Peyer's patch (tissue), 4 donors: ENCODE data around the gene BMPR1B. TPM values are rescaled to one million over a fixed set of nuclear protein-coding genes. Genes with fewer than 3 reads are reported as not detected.

Experiments
- DNase-seq, 3 donors: peaks; one replicate each; pipeline ENCODE4 v3.0.0-alpha.2; 2017 to 2019
- H3K27ac ChIP-seq, 4 donors: fragments of 200-600 bp; sonication (generic); one replicate each; pipeline ENCODE4 v1.5.1; 2016 to 2019
- H3K27me3 ChIP-seq, 2 donors: fragments of 200-600 bp; sonication (generic); one replicate each; pipeline ENCODE4 v1.5.1; 2019
- H3K36me3 ChIP-seq, 3 donors: fragments of 200-600 bp; sonication (generic); one replicate each; pipeline ENCODE4 v1.5.1; 2016 to 2019
- H3K4me1 ChIP-seq, 4 donors: fragments of 200-600 bp; sonication (generic); one replicate each; pipeline ENCODE4 v1.5.1; 2016 to 2019
- H3K4me3 ChIP-seq, 4 donors: fragments of 200-600 bp; sonication (generic); 1 replicate in 3 of 4; 2 replicates in 1 of 4; pipeline ENCODE4 v1.5.1; 2016 to 2019; ENCODE audit warnings: mild to moderate bottlenecking in 1 of 4
- H3K9me3 ChIP-seq, 4 donors: fragments of 200-600 bp; sonication (generic); one replicate each; pipeline ENCODE4 v1.5.1; 2016 to 2019; ENCODE audit warnings: mild to moderate bottlenecking in 1 of 4
- POLR2A ChIP-seq, 2 donors: fragments of 450-650 bp; IDR thresholded peaks; one replicate each; pipeline ENCODE4 v1.5.1; 2017; ENCODE audit warnings: antibody characterized with exemption in 2 of 2, mild to moderate bottlenecking in 2 of 2, moderate library complexity in 2 of 2
- total RNA-seq, 4 donors: library from RNA; depleted of rRNA; stranded (reverse); fragments of >200 nt; gene quantifications; one replicate each; pipeline ENCODE4 v1.1.0, GENCODE V29; 2016
- TF ChIP-seq, protein P1 (sequence below), 6 experiments: fragments of 450-650 bp in 4 of 6; fragments of 200-600 bp in 2 of 6; sonication (generic) in 1 of 6; IDR thresholded peaks; one replicate each; pipeline ENCODE4 v1.5.1; 2017 to 2019; ENCODE audit warnings: antibody characterized with exemption in 6 of 6, mild to moderate bottlenecking in 3 of 6, moderate library complexity in 1 of 6

The BMPR1B gene
- total RNA-seq, 4 donors from 2014 or later = not detected

DNA sequence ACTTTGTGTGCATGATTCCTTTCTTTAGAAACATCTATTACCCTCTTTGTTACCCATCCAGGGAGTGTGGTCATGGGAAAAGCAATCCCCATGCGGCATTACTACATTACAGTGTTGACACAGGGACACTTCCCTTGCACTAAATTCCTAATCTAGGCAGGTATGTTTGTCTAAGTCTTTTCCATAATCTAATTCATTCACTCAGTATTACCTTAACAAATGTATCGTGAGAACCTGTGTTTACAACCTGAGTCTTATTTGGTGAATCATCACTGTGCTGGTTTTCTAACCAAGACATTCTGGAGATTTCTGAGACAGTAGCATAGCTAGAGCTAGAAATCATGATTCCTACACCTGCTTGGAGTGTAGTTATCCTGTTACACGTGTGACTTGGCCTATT lies 326.8 kb downstream of the BMPR1B start:
- H3K27ac ChIP-seq = no peak overlapping the region
- DNase-seq = no peak
- no peak overlapping the region for H3K4me3 ChIP-seq
- no peaks in the 10 kb centered on the region for H3K27me3 ChIP-seq
- H3K36me3 ChIP-seq = no peaks in the 10 kb centered on the region
- no peaks in the 10 kb centered on the region for H3K4me1 ChIP-seq
- no peak for TF ChIP-seq POLR2A (IDR thresholded peaks at IDR 0.05)
- TF ChIP-seq, protein P1, sequence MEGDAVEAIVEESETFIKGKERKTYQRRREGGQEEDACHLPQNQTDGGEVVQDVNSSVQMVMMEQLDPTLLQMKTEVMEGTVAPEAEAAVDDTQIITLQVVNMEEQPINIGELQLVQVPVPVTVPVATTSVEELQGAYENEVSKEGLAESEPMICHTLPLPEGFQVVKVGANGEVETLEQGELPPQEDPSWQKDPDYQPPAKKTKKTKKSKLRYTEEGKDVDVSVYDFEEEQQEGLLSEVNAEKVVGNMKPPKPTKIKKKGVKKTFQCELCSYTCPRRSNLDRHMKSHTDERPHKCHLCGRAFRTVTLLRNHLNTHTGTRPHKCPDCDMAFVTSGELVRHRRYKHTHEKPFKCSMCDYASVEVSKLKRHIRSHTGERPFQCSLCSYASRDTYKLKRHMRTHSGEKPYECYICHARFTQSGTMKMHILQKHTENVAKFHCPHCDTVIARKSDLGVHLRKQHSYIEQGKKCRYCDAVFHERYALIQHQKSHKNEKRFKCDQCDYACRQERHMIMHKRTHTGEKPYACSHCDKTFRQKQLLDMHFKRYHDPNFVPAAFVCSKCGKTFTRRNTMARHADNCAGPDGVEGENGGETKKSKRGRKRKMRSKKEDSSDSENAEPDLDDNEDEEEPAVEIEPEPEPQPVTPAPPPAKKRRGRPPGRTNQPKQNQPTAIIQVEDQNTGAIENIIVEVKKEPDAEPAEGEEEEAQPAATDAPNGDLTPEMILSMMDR (IDR thresholded peaks at IDR 0.05) = no peak
- H3K9me3 ChIP-seq = no peaks in the 10 kb centered on the region

DNA sequence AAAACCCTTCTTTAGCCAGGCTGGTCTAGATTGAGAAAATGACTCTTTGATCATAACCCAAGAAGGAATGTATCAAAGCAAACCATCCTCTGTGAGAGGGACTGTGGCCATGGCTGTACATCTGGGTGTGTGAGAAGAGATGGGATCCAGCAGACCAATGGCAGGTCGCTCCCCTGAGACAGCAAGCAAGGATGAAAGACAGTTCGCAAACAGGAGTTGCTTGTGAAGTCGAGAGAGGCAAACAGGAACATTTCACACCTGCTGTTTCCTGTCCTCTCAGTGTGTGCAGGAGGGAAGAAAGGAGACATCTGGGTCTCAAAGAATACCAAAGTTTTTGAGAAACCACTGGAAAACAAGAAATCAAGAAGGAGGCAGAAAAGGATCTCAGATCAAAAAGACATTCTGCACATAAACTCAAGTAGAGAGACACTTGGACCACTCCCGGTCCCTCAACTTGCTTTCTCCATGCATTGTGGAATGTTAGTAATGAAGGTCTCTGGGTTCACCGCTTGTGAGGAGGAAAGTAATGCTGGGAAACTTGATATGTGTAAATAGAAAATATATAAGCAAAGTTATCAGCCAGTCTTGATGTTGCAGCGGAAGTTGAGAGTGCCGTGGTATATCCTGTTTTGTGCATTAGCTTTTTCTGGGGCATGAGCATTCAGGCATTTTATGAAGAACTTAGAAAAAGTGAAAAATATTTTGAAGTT lies 327.5 kb downstream of the BMPR1B start:
- no peaks in the 10 kb centered on the region for H3K9me3 ChIP-seq
- DNase-seq = no peak
- H3K4me1 ChIP-seq = no peaks in the 10 kb centered on the region
- no peaks in the 10 kb centered on the region for H3K27me3 ChIP-seq
- no peak overlapping the region for H3K27ac ChIP-seq
- H3K4me3 ChIP-seq = no peak overlapping the region
- H3K36me3 ChIP-seq = no peaks in the 10 kb centered on the region
- TF ChIP-seq, protein P1 (IDR thresholded peaks at IDR 0.05) = no peak
- TF ChIP-seq POLR2A (IDR thresholded peaks at IDR 0.05) = no peak

DNA sequence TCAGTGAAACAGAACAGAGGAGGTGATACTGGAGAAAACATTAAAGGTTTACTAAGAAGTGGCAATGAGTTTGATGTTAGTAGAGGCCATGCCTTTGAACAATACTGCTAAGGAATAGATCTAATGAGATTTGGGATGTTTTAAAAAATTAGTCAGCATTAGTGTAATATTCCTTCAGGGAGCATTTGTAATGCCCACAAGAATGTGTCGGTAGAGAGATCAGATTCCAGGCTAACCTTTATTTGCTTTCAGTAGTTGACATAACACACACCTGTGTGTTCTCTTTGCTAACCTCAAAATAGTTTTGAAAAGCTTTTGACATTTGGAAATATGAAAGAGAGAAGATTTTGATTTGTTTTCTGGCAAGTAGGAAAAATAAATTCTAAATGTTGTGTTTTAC lies 328.8 kb downstream of the BMPR1B start:
- no peak overlapping the region for H3K4me3 ChIP-seq
- no peak for DNase-seq
- no peaks in the 10 kb centered on the region for H3K27me3 ChIP-seq
- H3K4me1 ChIP-seq = no peaks in the 10 kb centered on the region
- no peak for TF ChIP-seq POLR2A (IDR thresholded peaks at IDR 0.05)
- TF ChIP-seq, protein P1 (IDR thresholded peaks at IDR 0.05) = no peak
- H3K9me3 ChIP-seq = no peaks in the 10 kb centered on the region
- H3K27ac ChIP-seq = no peak overlapping the region
- H3K36me3 ChIP-seq = no peaks in the 10 kb centered on the region

DNA sequence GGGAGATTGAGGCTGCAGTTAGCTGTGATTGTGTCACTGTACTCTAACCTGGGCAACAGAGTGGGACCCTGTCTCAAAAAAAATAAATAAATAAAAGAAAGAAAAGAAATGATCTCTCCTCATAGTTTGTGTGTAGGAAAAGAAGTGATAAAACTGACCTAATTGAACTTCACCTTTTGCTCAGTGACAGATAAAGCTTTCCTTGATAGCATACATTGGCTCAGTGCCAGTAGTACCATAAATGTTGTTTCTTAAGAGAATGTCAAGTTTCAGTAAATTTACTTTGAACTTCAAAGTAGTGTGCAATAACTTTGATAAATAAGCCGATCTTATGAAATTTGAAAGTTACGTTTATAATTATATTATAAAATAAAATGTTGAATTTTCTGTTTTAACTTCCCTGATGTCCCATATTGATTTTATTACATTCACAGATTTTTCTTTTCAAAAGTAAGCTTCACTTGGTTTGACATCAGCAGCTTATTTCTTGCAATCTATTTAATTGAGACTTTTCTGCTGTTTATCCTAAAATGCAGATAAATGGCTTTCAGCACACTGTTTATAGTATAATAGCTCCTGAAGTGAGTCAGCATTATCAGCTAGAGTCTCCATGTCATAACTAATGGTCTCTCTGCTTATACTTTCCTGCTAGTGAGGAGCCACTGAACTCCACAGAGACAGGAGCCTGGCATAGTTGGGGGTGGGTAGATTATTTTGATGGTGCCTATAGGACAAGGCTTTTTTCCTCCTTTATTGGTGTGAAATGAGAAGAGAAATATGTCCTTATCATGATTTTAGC lies 330.1 kb downstream of the BMPR1B start:
- no peaks in the 10 kb centered on the region for H3K9me3 ChIP-seq
- no peak for TF ChIP-seq POLR2A (IDR thresholded peaks at IDR 0.05)
- TF ChIP-seq, protein P1 (IDR thresholded peaks at IDR 0.05) = no peak
- DNase-seq = no peak
- no peaks in the 10 kb centered on the region for H3K36me3 ChIP-seq
- H3K27me3 ChIP-seq = no peaks in the 10 kb centered on the region
- no peak overlapping the region for H3K27ac ChIP-seq
- H3K4me3 ChIP-seq = no peak overlapping the region
- no peaks in the 10 kb centered on the region for H3K4me1 ChIP-seq

DNA sequence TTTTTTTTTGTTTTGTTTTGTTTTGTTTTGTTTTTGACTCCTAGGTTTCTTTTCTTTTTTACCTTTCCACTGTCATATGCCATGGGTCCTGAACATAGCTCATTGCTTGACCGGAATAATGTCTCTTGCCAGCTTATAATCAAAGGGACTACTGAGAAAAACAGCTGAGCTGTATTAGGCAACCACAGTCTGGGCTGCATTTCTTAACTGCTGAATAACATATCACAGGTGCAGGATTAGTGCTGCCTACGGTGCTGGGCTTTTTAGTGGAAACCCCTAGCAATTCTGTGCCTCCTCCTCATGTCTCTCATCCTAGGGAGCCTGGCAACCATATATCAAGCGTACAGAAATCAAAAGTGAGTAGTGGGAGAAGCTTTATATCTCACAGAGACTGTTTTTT lies 333.5 kb downstream of the BMPR1B start:
- H3K4me3 ChIP-seq = no peak overlapping the region
- no peaks in the 10 kb centered on the region for H3K27me3 ChIP-seq
- H3K36me3 ChIP-seq = no peaks in the 10 kb centered on the region
- no peaks in the 10 kb centered on the region for H3K9me3 ChIP-seq
- TF ChIP-seq POLR2A (IDR thresholded peaks at IDR 0.05) = no peak
- TF ChIP-seq, protein P1 (IDR thresholded peaks at IDR 0.05) = no peak
- DNase-seq = no peak
- no peaks in the 10 kb centered on the region for H3K4me1 ChIP-seq
- no peak overlapping the region for H3K27ac ChIP-seq
